Muscle layer of colon (tissue), 2 donors: ENCODE results near the gene SOX10.

ENCODE experiments used
- H3K27ac ChIP-seq: one replicate; pipeline ENCODE4 v1.7.0; 2013; ENCODE audit warnings: low read depth, mild to moderate bottlenecking, low read length, moderate library complexity
- H3K27me3 ChIP-seq, 2 donors: one replicate each; pipeline ENCODE4 v1.7.0; 2013; ENCODE audit warnings: low read length in 2 of 2, mild to moderate bottlenecking in 2 of 2; ENCODE audit not compliant: insufficient read depth in 2 of 2, control insufficient read depth in 1 of 2
- H3K36me3 ChIP-seq: one replicate; pipeline ENCODE4 v1.7.0; 2013; ENCODE audit warnings: mild to moderate bottlenecking, low read length; ENCODE audit not compliant: insufficient read depth
- H3K4me1 ChIP-seq: one replicate; pipeline ENCODE4 v1.7.0; 2013; ENCODE audit warnings: mild to moderate bottlenecking, low read length; ENCODE audit not compliant: insufficient read depth
- H3K4me3 ChIP-seq, 2 donors: one replicate each; pipeline ENCODE4 v1.7.0; 2013; ENCODE audit warnings: low read length in 2 of 2, low read depth in 1 of 2, mild to moderate bottlenecking in 1 of 2, moderate library complexity in 1 of 2
- H3K9ac ChIP-seq: one replicate; pipeline ENCODE4 v1.7.0; 2013; ENCODE audit warnings: low read length
- H3K9me3 ChIP-seq: one replicate; pipeline ENCODE4 v1.7.0; 2013; ENCODE audit warnings: mild to moderate bottlenecking, low read length
- donor health status: abdominal sarcoma.
- donor health status: Adenocarcinoma of cecum.

SOX10 gene

GRCh38 chr22:38012604-38013072 is 28.3 kb upstream of the SOX10 start:
- no peak overlapping the region for H3K9ac ChIP-seq
- no peak overlapping the region for H3K27ac ChIP-seq
- H3K9me3 ChIP-seq = no peaks in the 10 kb centered on the region
- no peaks in the 10 kb centered on the region for H3K36me3 ChIP-seq
- peaks cover 16% of the 10 kb centered on the region for H3K4me1 ChIP-seq
- H3K27me3 ChIP-seq = no peaks in the 10 kb centered on the region
- H3K4me3 ChIP-seq = no peak overlapping the region

GRCh38 chr22:38009000-38009806 is 24.8 kb upstream of the SOX10 start:
- Histone ChIP-seq H3K36me3 (no peaks in the 10 kb centered on the region), H3K4me1 (no peaks in the 10 kb centered on the region), H3K27ac (no peak overlapping the region), H3K9me3 (no peaks in the 10 kb centered on the region), H3K4me3 (no peak overlapping the region), H3K9ac (no peak overlapping the region), H3K27me3 (no peaks in the 10 kb centered on the region)

GRCh38 chr22:38007330-38007902 is 23.1 kb upstream of the SOX10 start:
- Histone ChIP-seq H3K27me3 (no peaks in the 10 kb centered on the region), H3K9me3 (no peaks in the 10 kb centered on the region), H3K4me1 (no peaks in the 10 kb centered on the region), H3K9ac (no peak overlapping the region), H3K4me3 (no peak overlapping the region), H3K27ac (no peak overlapping the region), H3K36me3 (no peaks in the 10 kb centered on the region)

- Histone ChIP-seq H3K9ac (no peak overlapping the region), H3K36me3 (no peaks in the 10 kb centered on the region), H3K27me3 (no peaks in the 10 kb centered on the region), H3K27ac (no peak overlapping the region), H3K9me3 (no peaks in the 10 kb centered on the region), H3K4me3 (no peak overlapping the region), H3K4me1 (no peaks in the 10 kb centered on the region)
Measured at GRCh38 chr22:38006906-38007305, 22.6 kb upstream of the SOX10 start.

GRCh38 chr22:38005943-38006342 is 21.6 kb upstream of the SOX10 start:
- H3K27ac ChIP-seq = no peak overlapping the region
- H3K4me1 ChIP-seq = no peaks in the 10 kb centered on the region
- H3K9me3 ChIP-seq = no peaks in the 10 kb centered on the region

GRCh38 chr22:37999640-38000272 is 15.4 kb upstream of the SOX10 start:
- Histone ChIP-seq H3K4me3 (no peak overlapping the region), H3K9me3 (no peaks in the 10 kb centered on the region), H3K27ac (no peak overlapping the region), H3K4me1 (no peaks in the 10 kb centered on the region), H3K36me3 (no peaks in the 10 kb centered on the region), H3K27me3 (no peaks in the 10 kb centered on the region), H3K9ac (no peak overlapping the region)

More at GRCh38 chr22:38005943-38006342, 21.6 kb upstream of the SOX10 start:
- Histone ChIP-seq H3K4me3 (no peak overlapping the region), H3K27me3 (no peaks in the 10 kb centered on the region), H3K36me3 (no peaks in the 10 kb centered on the region), H3K9ac (no peak overlapping the region)

- H3K9ac ChIP-seq = no peak overlapping the region
- H3K36me3 ChIP-seq = no peaks in the 10 kb centered on the region
- H3K27ac ChIP-seq = no peak overlapping the region
- no peak overlapping the region for H3K4me3 ChIP-seq
- no peaks in the 10 kb centered on the region for H3K4me1 ChIP-seq
- no peaks in the 10 kb centered on the region for H3K9me3 ChIP-seq
- H3K27me3 ChIP-seq = no peaks in the 10 kb centered on the region
Measured at GRCh38 chr22:37999236-37999635, 14.9 kb upstream of the SOX10 start.

- Histone ChIP-seq H3K4me3 (no peak overlapping the region), H3K9me3 (no peaks in the 10 kb centered on the region), H3K4me1 (no peaks in the 10 kb centered on the region), H3K27me3 (no peaks in the 10 kb centered on the region), H3K36me3 (no peaks in the 10 kb centered on the region), H3K9ac (no peak overlapping the region), H3K27ac (no peak overlapping the region)
Measured at GRCh38 chr22:37998543-37998942, 14.2 kb upstream of the SOX10 start.

GRCh38 chr22:37996515-37997246 is 12.3 kb upstream of the SOX10 start:
- Histone ChIP-seq H3K9ac (no peak overlapping the region), H3K4me3 (no peak overlapping the region), H3K36me3 (no peaks in the 10 kb centered on the region), H3K9me3 (no peaks in the 10 kb centered on the region), H3K27ac (no peak overlapping the region), H3K27me3 (no peaks in the 10 kb centered on the region), H3K4me1 (no peaks in the 10 kb centered on the region)

GRCh38 chr22:37996079-37996478 is 11.7 kb upstream of the SOX10 start:
- no peak overlapping the region for H3K4me3 ChIP-seq
- H3K27me3 ChIP-seq = no peaks in the 10 kb centered on the region
- no peaks in the 10 kb centered on the region for H3K36me3 ChIP-seq
- no peaks in the 10 kb centered on the region for H3K9me3 ChIP-seq
- H3K9ac ChIP-seq = no peak overlapping the region
- H3K27ac ChIP-seq = no peak overlapping the region
- no peaks in the 10 kb centered on the region for H3K4me1 ChIP-seq

GRCh38 chr22:37995460-37995859 is 11.1 kb upstream of the SOX10 start:
- no peaks in the 10 kb centered on the region for H3K4me1 ChIP-seq
- no peaks in the 10 kb centered on the region for H3K36me3 ChIP-seq

More at GRCh38 chr22:37995460-37995859, 11.1 kb upstream of the SOX10 start:
- H3K9ac ChIP-seq = no peak overlapping the region
- H3K27ac ChIP-seq = no peak overlapping the region
- H3K9me3 ChIP-seq = no peaks in the 10 kb centered on the region
- no peaks in the 10 kb centered on the region for H3K27me3 ChIP-seq
- no peak overlapping the region for H3K4me3 ChIP-seq
